Kidney (tissue), 14 donors: Measurements from ENCODE around the gene PSMA4. TPM values are rescaled to one million over a fixed set of nuclear protein-coding genes. Genes with fewer than 3 reads are reported as not detected.

Experiments
- DNase-seq, 5 donors: peaks; one replicate each; pipeline ENCODE4 v3.0.0-alpha.2; 2013 to 2020
- FAIRE-seq: peaks from 2 replicates; lab custom pipeline; 2012; peaks lifted over from hg19 to GRCh38; lab: Jason Lieb, UNC
- H3K27ac ChIP-seq, 2 donors: one replicate each; pipeline ENCODE4 v1.7.0; 2013; ENCODE audit warnings: low read depth in 2 of 2, low read length in 2 of 2, inconsistent platforms in 1 of 2
- H3K27me3 ChIP-seq: one replicate; pipeline ENCODE4 v1.7.1; 2013; ENCODE audit warnings: low read length, inconsistent platforms; ENCODE audit not compliant: control insufficient read depth, insufficient read depth
- H3K36me3 ChIP-seq, 3 donors: one replicate each; pipeline versions ENCODE4 v1.7.0 to v1.7.1; 2013; ENCODE audit warnings: low read length in 3 of 3, control low read depth in 1 of 3, inconsistent platforms in 1 of 3; ENCODE audit not compliant: insufficient read depth in 3 of 3, control insufficient read depth in 2 of 3
- H3K4me1 ChIP-seq, 3 donors: one replicate each; pipeline versions ENCODE4 v1.7.0 to v1.7.1; 2013; ENCODE audit warnings: low read length in 3 of 3, inconsistent platforms in 1 of 3, low read depth in 1 of 3; ENCODE audit not compliant: control insufficient read depth in 2 of 3, insufficient read depth in 2 of 3
- H3K4me3 ChIP-seq, 3 donors: one replicate each; pipeline versions ENCODE4 v1.7.0 to v1.8.1; 2013; ENCODE audit warnings: low read length in 3 of 3, control low read depth in 1 of 3, inconsistent platforms in 1 of 3
- H3K9ac ChIP-seq, 3 donors: one replicate each; pipeline versions ENCODE4 v1.7.0 to v1.7.1; 2013; ENCODE audit warnings: low read length in 3 of 3, control low read depth in 1 of 3, inconsistent platforms in 1 of 3
- H3K9me3 ChIP-seq, 3 donors: one replicate each; pipeline versions ENCODE4 v1.7.0 to v1.7.1; 2013; ENCODE audit warnings: low read length in 3 of 3, control low read depth in 1 of 3, inconsistent platforms in 1 of 3; ENCODE audit not compliant: control insufficient read depth in 2 of 3, insufficient read depth in 1 of 3
- intact Hi-C: fragments of 100-400 bp; cut with DNase I; formaldehyde crosslinking; loops from one replicate; pipeline ENCODE4 v1.11.1; 2022
- polyA plus RNA-seq: library from polyadenylated mRNA; stranded (reverse); fragments of 350-450 nt; fragmentation: Illumina TruSeq; extraction: RNeasy Lipid Tissue Mini Kit (QIAGEN cat#74804); gene quantifications from one replicate; pipeline ENCODE4 v1.2.3, GENCODE V29; 2014; ENCODE audit warnings: low read depth, low replicate concordance; ENCODE audit not compliant: insufficient read depth
- total RNA-seq: library from RNA; stranded (reverse); fragmentation: NEBNext Ultra II Directional; extraction: Animal tissue kit (Norgen Biotek cat#: 25700); gene quantifications from one replicate; pipeline ENCODE4 v1.2.1, GENCODE V29; 2021
- TF ChIP-seq, protein P1 (sequence below): IDR thresholded peaks from 3 replicates; pipeline ENCODE4 v1.5.1; 2012; ENCODE audit warnings: mild to moderate bottlenecking, moderate library complexity, borderline replicate concordance; ENCODE audit not compliant: insufficient read depth; ENCODE audit errors: extremely low read depth
- donor health status: control.
- donor health status: control.
- donor health status: control.
- donor health status: control.
- donor health status: control.
- donor health status: DM: yes; HTN: yes; CAD: no.
- donor health status: Normal renal cell carcinoma (clear cell type).

Gene PSMA4
- total and polyA plus RNA-seq, 2 donors from 2014 or later: 118 to 200 TPM

DNA sequence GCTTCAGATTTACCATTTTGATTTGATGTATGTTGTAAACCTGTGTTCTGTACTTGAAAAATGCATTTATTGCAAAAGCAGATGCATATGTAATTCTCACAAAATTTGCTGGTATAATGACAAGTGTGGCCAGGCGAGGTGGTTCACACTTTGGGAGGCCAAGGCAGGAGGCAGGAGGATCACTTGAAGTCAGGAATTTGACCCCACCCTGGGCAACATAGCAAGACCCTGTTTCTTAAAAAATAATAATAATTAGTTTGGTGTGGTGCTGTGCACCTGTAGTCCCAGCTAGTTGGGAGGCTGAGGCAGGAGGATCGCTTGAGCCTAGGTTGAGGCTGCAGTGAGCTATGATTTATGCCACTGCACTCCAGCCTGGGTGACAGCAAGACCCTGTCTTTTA is 37.6 kb upstream of the PSMA4 start:
- intact Hi-C loops: no loop called here
- Histone ChIP-seq H3K9ac (no peak overlapping the region), H3K9me3 (no peaks in the 10 kb centered on the region), H3K4me1 (peaks cover 0 to 3% (median 0%) of the 10 kb centered on the region in 3 donors), H3K36me3 (peaks cover 0 to 15% (median 3%) of the 10 kb centered on the region in 3 donors), H3K27ac (no peak overlapping the region), H3K4me3 (no peak overlapping the region), H3K27me3 (no peaks in the 10 kb centered on the region)
- DNase-seq (no peak), FAIRE-seq (no peak)
- TF ChIP-seq, protein P1, sequence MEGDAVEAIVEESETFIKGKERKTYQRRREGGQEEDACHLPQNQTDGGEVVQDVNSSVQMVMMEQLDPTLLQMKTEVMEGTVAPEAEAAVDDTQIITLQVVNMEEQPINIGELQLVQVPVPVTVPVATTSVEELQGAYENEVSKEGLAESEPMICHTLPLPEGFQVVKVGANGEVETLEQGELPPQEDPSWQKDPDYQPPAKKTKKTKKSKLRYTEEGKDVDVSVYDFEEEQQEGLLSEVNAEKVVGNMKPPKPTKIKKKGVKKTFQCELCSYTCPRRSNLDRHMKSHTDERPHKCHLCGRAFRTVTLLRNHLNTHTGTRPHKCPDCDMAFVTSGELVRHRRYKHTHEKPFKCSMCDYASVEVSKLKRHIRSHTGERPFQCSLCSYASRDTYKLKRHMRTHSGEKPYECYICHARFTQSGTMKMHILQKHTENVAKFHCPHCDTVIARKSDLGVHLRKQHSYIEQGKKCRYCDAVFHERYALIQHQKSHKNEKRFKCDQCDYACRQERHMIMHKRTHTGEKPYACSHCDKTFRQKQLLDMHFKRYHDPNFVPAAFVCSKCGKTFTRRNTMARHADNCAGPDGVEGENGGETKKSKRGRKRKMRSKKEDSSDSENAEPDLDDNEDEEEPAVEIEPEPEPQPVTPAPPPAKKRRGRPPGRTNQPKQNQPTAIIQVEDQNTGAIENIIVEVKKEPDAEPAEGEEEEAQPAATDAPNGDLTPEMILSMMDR: no peak

DNA sequence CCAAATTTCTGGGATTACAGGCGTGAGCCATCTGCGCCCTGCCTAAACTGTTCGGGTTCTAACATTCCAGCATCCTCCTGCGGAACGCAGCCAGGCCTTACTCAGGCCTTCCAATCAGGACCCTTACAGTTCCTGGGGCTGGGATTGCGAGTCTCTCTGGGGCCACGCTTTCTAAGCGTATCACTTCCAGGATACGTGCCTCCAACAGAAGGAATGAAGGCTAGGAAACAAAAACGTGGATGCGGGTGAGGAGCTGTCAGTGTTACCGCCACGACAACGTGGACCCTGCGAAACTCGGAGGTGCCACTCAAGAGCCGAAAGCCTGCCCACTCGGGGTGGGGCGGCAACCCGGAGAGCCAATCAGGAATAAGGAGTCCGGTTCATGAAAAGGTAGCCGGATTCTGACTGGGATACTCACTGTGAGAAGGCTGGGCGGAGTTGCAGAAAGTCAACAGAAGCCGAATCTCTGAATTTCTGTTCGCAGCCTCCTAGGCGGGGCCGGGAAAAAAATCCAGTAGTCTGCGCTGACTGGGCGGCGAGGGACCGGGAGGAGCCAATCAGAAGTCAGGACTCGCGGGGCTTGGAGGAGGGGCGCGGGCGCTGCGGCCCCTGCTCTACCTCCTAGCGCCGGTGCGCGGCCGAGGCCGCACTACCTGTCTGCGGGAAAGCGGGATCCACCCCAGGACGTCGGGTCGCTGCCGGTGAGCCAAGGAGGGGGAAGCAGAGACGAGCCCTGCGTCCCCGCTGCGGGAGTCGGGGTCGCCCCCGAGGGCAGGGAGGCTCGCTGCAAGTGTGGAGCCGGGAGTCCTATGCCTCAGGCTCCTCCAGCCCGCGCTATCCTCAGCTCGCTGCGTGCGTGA is 33.0 kb upstream of the PSMA4 start, which contains the start of gene HYKK:
Gene HYKK (plus strand): TSS at position 607 of the 860 bp plus-strand sequence. CDS start 5,512 bp downstream, outside the sequence.
- TF ChIP-seq, protein P1: no peak
- Histone ChIP-seq H3K36me3 (no peaks in the 10 kb centered on the region), H3K9me3 (no peaks in the 10 kb centered on the region), H3K27ac (peak within 1 kb of the TSS; percentile 40 to 84), H3K27me3 (no peaks in the 10 kb centered on the region), H3K4me3 (peak within 1 kb of the TSS; percentile 73 to 88 (median 84)), H3K4me1 (peaks cover 0 to 8% (median 0%) of the 10 kb centered on the region in 3 donors), H3K9ac (peak within 1 kb of the TSS; percentile 52 to 71 (median 68))
- intact Hi-C loops: no loop called here
- FAIRE-seq: peak; percentile 97
- peak; percentile 96 to 99 (median 98) for DNase-seq

GRCh38 chr15:78507831-78508160 is 32.4 kb upstream of the PSMA4 start:
- intact Hi-C loops: no loop called here
- Histone ChIP-seq H3K4me1 (peaks cover 0 to 8% (median 0%) of the 10 kb centered on the region in 3 donors), H3K9me3 (no peaks in the 10 kb centered on the region), H3K9ac (peak overlapping the region; percentile 17 to 68 (median 64)), H3K27ac (peak overlapping the region; percentile 40 to 84), H3K27me3 (no peaks in the 10 kb centered on the region), H3K4me3 (peak overlapping the region; percentile 65 to 88 (median 84)), H3K36me3 (no peaks in the 10 kb centered on the region)
- DNase-seq (no peak), FAIRE-seq (no peak)
- TF ChIP-seq, protein P1: no peak
